Measurements from ENCODE around the gene RAB1A.

Gene RAB1A

DNA sequence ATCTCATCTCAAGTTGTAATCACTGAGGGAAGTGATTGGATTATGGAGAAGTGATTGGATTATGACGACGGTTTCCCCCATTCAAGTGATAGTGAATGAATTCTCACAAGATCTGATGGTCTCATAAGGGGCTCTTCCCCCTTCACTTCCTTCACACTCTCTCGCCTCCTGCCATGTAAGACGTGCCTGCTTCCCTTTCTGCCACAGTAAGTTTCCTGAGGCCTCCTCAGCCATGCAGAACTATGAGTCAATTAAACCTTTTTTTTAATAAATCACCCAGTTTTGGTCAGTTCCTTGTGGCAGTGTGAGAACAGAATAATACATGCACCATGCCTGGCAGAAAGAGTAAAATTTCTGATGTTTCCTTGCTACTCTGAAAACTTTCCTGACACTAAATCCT is 37.1 kb downstream of the RAB1A start:
- no peak for DNase-seq (ENCODE audit: low read depth)

DNA sequence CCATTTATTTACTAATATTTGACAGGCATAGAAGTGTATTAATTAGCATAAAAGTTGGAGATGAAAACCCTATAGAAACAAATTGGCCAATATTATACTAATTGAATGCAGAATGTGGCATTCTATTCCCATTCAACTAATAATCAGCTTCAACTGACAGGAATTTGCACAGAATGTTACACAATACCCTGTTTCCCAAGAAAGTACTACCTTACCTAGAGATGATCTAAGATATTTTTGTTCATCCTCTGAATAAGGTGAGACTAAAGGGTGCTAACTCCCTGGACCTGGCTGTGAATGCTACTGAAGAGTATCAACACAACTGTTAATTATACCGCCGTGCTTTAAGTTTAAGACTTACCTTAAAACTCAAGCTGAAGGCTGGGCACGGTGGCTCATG is 44.8 kb downstream of the RAB1A start:
- DNase-seq (ENCODE audit: low read depth) = no peak

DNA sequence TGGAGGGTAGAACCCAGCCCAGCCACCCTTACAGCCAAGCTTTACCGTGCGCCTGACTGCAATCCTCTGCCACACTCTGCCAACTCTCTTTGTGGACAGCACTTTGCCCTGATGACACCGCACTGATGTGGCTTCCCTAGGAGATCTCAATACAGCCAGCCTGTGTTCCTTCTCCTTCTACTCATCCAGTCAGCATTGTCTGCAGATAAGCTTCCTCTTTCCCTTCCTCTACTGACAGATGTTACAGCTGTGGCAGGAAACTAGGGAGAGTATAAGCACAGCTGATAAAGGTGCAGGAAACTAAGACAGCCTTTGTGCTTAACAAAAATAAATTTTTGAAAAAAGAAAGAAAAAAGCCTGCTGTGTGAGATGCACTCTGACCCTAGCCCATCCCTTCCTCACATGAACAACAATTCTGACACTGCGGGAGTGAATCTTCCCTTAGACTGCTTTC is 48.6 kb downstream of the RAB1A start:
- DNase-seq (ENCODE audit: low read depth) = no peak

DNA sequence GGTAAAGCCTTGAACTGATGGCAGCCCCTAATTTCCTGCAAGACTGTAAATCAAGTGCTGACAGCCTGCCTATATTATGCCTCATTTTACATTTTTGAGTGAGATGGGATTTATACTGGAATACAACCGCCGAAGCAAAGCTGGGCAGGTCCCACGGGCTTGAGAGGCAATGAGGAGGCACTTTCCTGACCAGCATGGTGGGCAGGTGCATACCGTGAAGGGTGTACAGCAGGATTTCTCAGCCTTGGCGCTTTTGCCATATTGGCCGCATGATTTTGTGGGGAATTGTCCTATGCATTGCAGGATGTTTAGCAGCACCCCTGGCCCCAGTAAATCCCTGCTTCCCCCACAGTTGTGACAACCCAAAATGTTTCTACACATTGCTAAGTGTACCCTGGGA is 50.9 kb downstream of the RAB1A start:
- no peak for DNase-seq (ENCODE audit: low read depth)

DNA sequence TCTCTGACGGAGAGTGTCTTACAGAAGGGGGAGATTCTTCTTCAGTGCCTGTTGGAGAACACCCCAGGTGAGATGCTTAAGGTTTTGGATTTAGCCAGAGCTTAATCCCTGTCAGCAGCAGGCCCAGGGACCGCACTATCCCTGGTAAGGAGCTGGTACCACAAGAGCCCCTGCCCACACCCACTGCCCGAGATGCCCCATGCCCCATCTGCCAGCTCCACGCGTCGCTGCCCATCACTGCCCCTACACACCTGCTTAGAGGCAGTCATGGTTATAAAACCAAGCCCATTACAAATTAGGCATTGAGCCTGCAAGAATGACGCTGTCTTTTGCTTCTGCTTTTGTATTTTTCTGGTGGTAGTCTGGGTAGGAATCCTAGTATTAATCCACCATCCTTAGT is 52.0 kb downstream of the RAB1A start:
- no peak for DNase-seq (ENCODE audit: low read depth)

DNA sequence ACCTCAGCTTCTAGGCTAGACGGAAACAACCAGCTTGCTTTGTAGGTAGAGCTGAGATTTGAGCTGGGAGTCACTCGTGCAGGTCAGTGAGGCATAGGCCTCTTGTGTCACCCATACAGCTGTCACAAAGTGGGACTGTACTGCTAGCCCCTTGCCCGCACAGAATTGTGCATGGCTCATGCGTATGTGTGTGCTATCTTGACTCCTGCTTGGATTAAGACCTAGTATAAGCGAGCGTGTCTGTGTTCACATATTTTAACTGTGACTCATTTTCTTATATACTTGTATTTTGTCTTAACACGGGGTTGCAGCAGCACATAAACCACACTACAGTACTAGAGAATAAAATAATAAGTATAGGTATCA is 53.6 kb downstream of the RAB1A start:
- DNase-seq (ENCODE audit: low read depth) = peak; percentile 51

DNA sequence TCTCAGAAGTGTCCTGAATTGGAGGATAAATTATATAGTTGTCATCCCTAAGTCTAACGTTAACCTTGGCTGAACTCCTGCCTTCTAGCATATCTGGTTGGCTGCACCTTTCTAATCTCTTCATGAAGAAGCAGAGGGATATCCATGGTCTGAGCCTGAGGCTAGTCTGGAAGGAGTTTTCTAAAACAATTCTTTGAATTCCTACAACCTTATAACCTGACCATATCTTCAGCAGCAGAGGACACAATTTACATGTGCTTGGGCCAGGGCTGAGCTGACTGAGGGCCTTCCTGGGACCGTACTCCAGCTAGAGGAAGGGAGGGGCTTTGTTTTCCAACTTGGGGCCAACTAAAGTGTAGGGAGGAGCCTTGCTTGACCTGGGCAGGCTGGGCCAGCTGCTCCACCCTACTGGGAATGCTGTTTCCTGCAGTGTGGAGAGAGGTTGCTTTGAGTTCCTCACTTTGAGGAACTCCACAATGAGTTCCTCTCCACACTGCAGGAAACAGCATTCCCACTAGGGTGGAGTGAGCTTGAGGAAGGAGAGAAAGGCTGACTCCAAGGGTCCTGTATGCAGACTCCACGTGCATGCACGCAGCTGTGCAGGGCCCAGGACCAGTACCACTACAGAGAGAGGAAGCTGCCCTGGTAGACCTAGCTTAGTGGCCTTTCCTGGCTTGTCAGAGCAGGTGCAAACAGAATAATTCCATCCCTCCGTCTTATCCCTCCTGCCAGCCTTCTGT is 54.1 kb downstream of the RAB1A start:
- DNase-seq (ENCODE audit: low read depth) = no peak

DNA sequence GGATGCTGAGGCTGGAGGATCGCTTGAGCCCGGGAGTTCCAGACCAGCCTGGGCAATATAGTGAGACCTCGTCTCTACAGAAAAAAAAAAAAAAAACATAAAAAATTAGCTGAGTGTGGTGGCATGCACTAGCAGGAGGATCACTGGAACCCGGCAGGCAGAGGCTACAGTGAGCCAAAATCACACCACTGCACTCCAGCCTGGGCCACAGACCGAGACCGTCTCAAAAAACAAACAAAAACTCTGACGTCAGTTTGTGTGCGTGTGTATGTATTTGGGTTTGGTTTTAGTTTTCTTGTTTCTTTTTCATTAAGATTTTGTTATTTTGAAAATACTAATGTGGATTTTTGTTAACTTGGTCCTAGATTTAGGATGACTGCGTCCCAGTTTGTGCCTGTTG is 54.7 kb downstream of the RAB1A start:
- no peak for DNase-seq (ENCODE audit: low read depth)

DNA sequence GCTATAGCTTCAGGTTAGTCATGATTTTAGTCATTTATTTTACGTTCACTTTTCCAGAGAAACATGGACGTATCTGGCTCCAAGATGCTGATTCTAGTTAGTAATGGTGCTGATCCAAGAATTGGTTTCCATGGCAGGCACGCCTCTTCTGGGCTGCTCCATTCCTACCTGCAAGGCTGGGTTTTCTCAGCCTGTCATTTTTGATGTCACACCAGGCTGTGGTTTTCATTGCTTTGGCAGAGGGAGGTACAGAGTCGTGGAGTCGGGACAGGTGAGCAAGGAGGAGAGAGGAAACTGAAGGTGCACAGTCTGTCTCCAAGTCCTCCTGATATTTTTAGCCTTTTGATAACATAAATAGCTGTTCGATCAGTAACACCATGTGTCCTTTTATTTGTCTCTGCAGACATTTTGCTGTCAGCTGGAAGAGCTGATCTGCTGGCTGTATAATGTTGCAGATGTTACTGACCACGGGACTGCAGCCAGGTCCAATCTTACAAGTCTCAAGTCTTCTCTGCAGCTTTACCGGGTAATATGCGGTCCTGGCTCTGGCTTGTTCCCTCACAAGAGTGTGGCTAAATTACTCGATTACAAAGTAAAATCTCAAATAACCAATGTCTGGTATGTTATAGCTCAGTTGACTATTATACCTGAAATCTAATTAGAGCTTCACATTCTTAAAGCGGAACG is 55.9 kb downstream of the RAB1A start:
- no peak for DNase-seq (ENCODE audit: low read depth)

DNA sequence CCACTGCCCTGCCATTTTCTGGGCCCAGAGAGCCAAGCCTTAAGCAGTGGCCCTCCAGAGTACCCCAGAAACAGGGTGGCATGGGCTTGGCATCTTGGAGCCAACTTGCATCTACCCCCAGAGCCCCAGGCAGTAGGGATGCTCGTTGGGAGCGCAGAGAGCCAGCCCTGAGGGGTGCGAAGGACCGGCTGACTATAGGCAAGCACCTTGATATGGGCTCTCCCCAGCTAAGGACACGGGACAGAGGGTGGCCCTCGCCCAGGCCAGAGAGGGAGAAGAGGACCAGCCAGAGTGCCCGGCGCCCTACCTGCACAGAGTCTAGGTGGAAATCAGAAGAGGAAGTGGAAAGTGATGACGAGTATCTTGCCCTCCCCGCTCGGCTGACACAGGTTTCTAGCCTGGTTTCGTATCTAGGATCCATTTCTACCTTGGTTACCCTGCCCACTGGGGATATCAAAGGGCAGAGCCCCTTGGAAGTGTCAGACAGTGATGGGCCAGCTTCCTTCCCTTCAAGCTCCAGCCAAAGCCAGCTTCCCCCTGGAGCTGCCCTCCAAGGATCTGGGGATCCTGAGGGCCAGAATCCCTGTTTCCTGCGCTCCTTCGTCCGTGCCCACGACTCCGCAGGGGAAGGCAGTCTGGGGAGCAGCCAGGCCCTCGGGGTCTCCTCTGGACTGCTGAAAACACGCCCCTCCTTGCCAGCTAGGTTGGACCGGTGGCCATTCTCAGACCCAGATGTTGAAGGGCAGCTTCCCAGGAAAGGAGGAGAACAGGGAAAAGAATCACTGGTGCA is 57.5 kb downstream of the RAB1A start:
- DNase-seq (ENCODE audit: low read depth) = no peak

DNA sequence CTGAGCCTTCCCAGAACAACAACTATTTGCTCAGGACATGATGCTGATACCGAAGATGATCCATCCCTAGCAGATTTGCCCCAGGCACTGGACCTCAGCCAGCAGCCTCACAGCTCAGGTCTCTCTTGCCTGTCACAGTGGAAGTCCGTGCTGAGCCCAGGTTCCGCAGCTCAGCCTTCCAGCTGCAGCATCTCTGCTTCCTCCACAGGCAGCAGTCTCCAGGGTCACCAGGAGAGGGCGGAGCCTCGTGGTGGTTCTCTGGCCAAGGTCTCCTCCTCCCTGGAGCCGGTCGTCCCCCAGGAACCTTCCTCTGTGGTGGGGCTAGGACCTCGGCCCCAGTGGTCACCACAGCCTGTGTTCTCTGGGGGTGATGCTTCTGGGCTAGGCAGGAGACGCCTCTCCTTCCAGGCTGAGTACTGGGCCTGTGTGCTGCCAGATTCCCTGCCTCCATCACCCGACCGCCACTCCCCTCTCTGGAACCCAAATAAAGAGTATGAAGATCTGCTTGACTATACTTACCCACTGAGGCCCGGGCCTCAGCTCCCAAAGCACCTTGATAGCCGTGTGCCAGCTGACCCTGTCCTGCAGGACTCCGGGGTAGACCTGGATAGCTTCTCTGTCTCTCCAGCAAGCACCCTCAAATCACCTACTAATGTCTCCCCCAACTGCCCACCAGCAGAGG is 58.3 kb downstream of the RAB1A start:
- DNase-seq (ENCODE audit: low read depth) = no peak

DNA sequence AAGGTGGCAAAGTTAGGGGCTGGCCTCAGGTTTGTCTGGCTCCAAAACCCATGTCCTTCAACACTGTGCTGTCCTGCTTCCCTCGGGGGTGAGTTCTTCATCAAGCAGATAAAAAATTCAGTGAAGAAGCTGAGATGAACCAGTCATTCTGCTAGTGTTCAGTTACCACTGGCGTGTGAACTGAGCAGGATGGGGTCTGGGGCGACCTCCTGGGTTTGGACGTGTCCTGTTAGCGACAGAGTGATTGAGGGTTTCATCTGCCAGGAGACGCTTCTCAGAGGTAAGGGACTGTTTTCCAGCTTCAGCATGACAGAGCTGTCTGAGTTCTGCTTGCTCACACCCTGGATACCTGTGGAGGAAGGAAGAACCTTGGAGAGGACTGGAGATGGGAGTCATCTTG is 59.0 kb downstream of the RAB1A start:
- no peak for DNase-seq (ENCODE audit: low read depth)

DNA sequence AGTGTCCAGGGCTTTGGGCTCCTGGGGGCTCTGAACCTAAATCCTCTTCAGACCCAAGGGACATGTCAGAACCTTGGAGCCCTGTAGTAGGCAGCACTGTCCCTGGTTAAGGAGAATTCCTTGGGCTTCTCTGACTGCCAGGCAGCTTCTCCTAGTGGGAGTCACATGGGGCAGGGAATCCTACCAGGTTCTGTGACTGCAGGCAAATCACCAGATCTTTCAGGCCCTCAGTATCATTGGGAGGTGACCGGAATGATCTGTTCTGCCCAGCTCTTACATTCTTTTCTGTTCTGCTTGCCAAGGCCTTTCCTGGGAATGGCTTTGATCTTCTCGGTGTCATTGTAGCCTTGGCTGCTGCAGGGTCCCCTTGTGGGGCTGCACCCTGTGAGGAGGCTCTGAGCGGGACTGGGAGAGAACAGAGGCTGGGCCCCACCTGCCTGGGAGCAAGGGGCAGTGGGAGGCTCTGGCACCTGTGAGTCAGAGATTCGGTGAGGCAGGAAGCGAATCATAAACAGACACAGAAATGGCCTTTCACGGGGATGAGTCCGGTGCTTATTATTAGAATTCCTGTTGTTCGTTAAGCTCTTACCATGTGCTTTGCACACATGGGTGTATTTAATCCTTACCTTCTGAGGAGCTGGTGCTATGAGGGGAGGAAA is 59.6 kb downstream of the RAB1A start:
- DNase-seq (ENCODE audit: low read depth) = no peak

DNA sequence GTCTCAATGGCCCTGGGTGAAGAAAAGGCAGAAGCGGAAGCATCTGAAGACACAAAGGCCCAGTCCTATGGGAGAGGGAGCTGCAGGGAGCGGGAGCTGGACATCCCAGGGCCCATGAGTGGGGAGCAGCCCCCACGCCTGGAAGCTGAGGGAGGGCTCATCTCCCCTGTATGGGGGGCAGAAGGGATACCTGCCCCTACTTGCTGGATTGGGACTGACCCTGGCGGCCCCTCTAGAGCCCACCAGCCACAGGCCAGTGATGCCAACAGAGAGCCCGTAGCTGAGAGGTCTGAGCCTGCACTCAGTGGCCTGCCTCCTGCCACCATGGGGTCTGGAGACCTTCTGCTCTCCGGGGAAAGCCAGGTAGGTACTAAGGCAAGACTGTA is 60.5 kb downstream of the RAB1A start:
- no peak for DNase-seq (ENCODE audit: low read depth)

DNA sequence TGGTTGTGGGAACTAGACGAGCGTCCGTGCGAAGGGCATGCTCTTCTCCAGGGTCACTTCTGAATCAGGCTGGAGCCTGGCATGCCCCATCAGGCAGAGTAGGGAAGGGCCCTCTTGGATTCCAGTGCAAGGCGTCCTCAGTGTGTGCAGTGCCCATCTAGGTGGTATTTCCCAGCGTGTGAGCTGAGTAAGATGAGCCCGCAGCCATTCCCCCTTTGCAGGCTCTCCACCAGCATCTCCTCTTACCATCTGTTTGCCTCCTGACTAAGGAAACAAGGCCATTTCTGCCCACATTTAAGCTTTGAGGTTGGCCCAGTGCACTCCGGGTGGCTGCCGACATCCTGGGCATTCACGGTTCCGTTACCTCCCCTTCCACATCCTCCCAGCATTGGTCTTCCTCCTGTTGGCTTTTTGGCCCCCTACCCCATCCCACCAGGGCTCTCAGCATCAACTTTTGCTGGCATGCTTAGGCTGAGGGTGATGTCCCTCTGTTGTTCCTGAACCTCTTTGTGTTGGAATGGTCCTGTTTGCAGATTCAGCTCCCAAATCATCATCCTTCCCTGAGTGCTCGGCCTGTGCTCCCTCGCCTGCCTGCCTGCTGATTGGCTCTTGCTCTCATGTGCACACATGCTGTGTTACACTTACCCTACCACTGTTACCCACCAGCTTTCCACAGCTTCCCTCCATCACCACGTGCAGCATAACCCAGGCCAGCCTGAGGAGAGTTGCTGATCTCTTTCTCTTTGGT is 61.9 kb downstream of the RAB1A start:
- DNase-seq (ENCODE audit: low read depth) = no peak

DNA sequence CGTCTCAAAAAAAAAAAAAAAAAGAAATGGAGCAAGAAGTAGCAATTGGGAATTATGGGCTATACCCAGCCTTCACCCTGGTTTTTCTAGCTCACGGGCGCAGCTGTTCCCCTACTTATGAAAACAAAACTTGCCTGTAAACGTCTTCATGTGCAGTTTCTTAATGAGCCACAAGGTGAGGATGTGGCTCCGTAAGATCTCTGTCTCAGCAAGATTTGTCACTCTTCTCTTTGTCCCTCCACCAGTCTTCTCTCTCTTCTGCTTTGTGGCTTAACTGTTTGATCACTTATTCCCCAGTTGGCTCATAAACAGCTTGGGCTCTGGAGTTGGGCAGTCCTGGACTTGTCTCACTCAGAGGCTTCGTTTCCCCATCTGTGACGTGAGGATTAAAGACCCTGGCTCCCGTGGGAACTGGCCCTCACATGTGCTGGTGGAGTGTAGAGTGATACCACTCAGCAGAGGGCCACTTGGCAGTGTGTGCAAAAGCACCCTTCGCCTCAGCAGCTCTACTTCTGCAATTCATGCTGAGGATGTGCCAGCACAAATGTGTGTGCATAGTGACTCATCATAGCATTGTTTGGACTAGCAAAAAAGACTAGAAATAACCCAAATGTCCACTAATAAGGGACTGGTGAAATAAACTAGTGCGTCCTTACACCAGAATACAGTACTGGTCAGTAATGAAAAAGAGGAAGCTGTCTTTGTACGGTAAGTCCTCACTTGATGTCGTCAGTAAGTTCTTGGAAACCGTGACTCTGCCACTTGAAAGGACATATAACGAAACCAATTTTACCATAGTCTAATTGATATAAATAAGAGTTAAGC is 65.0 kb downstream of the RAB1A start:
- peak; percentile 51 for DNase-seq (ENCODE audit: low read depth)

DNA sequence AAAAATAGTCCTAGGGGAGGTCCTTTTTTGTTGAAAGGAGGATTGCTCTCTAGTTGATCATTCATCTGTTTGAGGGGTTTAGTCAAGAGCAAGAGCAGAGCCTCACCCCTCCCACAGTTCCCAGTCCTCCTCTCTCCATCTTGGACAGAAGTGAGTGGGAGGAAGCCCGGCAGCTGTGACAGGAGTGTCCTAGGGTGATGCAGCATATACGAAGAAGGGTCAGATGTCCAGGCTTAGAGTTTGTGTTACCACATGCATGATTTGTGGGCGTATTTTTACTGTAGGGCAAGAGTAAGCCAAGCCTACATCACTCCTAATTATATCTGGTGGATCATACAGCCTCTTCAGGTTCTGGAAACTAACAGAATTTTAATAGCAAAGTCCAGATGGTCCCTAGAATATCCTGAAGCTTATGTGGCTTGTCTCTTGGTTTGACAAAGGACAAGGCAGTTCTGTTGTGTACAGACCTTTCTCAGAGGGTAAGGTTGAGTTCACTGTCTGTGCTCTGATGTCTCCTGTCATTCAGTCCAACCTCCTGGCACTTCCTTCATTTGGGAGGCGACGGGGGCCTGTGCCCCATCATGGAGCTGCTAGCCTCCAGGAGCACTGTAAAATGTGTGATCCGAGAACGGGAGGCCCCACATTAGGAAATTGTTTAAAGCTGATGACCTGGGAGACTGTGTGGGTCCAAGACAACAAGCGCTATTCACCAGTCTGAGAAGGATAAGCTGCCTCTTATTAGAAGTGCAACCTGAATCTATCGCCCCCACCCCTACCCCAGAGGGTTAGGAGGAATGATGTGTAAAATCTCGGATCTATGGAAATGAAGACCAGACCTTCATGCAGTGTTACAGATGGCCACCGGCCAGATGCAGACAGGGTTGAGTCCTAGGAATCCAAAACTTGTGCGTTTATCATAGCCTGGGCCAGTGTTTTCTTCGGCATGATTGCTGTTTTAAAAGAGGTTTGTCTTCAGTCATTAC is 66.8 kb downstream of the RAB1A start:
- DNase-seq (ENCODE audit: low read depth) = no peak

DNA sequence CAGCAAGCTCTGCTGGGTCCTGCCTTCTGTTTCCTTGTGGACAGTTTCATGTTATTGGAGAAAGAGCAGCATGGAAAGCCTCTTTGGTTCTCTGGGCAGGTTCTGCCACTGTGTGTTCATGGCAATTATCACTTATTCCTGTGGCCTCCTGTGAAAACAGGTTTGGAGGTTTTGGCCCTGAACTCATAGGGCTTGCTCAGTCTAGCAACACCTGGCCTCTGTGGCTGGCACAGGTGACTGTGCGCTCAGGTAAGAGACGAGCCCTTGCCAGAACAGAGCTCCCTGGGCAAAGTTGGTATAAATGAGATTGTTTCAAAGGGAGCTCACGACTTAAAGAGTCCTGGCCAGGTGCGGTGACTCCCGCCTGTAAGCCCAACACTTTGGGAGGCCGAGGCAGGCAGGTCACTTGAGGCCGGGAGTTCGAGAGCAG is 68.0 kb downstream of the RAB1A start:
- DNase-seq (ENCODE audit: low read depth) = no peak
